HepG2 (cell line): ENCODE data around the gene ZNF154. TPM values are rescaled to one million over a fixed set of nuclear protein-coding genes. Genes with fewer than 3 reads are reported as not detected.

Source experiments
- ATAC-seq: fragments of 200-7000 bp; cut with Tn5 transposase; 3 replicates; pipeline ENCODE4 v1.9.1; 2020; ENCODE audit warnings: mild to moderate bottlenecking, moderate library complexity
- BruUV-seq: library from RNA; stranded (reverse); fragments of 400-500 nt; replicated peaks from 2 replicates; lab custom pipeline; 2021; lab: Mats Ljungman, UMichigan
- CTCF ChIA-PET: fragments of 300-600 bp; formaldehyde crosslinking; extraction: SDS; loops from one replicate; lab custom pipeline; 2021; ENCODE audit warnings: low total read pairs, inconsistent platforms, low intra/inter-chr PET ratio; lab: Yijun Ruan, JAX
- POLR2A ChIA-PET: fragments of 350-600 bp; sonication (Branson Sonifier 250); formaldehyde crosslinking; loops from one replicate; lab custom pipeline; 2020; ENCODE audit warnings: antibody characterized with exemption, inconsistent platforms; lab: Yijun Ruan, JAX
- DNase-seq: peaks from one replicate; pipeline ENCODE4 v3.0.0-alpha.2; 2015; ENCODE audit warnings: low spot score
- FAIRE-seq: peaks from 3 replicates; lab custom pipeline; 2011; peaks lifted over from hg19 to GRCh38; lab: Jason Lieb, UNC
- H2AFZ ChIP-seq: one replicate; pipeline ENCODE4 v1.6.1; 2011; ENCODE audit warnings: low read length, inconsistent platforms
- H3K27ac ChIP-seq: fragments of 300-600 bp; 3 replicates; pipeline ENCODE4 v1.8.0; 2011; ENCODE audit warnings: mixed run types, mild to moderate bottlenecking, mixed read lengths, low read length, inconsistent platforms; ENCODE audit not compliant: insufficient read depth; ENCODE audit errors: extremely low read length
- H3K27me3 ChIP-seq, 2 experiments: fragments of 200-600 bp in 1 of 2; 2 replicates in 1 of 2; 3 replicates in 1 of 2; pipeline versions ENCODE4 v1.6.0 to v1.8.0; 2011; ENCODE audit warnings: low read length in 2 of 2, mild to moderate bottlenecking in 2 of 2, moderate library complexity in 2 of 2, inconsistent platforms in 1 of 2; ENCODE audit not compliant: insufficient read depth in 2 of 2, control insufficient read depth in 1 of 2
- H3K36me3 ChIP-seq, 2 experiments: fragments of 200-600 bp in 1 of 2; replicated peaks in 1 of 2; 2 replicates in 1 of 2; 3 replicates in 1 of 2; pipeline versions ENCODE4 v1.5.1 to v1.8.0; 2011; ENCODE audit warnings: low read length in 2 of 2, inconsistent platforms in 1 of 2; ENCODE audit not compliant: insufficient read depth in 2 of 2, control insufficient read depth in 1 of 2
- H3K4me1 ChIP-seq: 2 replicates; pipeline ENCODE4 v1.5.1; 2012; ENCODE audit warnings: low read length, inconsistent platforms; ENCODE audit not compliant: insufficient read depth
- H3K4me2 ChIP-seq: 2 replicates; pipeline ENCODE4 v1.6.0; 2011; ENCODE audit warnings: low read depth, low read length, inconsistent platforms
- H3K4me3 ChIP-seq, 3 experiments: fragments of 200-600 bp in 1 of 3; sonication (generic), shearing (Covaris generic) in 1 of 3; replicated peaks in 1 of 3; 2 replicates each; pipeline ENCODE4 v1.5.1; 2011 to 2016; ENCODE audit warnings: low read length in 3 of 3, inconsistent platforms in 2 of 3, low read depth in 2 of 3, mild to moderate bottlenecking in 2 of 3, control low read depth in 1 of 3, mixed read lengths in 1 of 3; ENCODE audit not compliant: insufficient read depth in 1 of 3
- H3K79me2 ChIP-seq: one replicate; pipeline ENCODE4 v1.6.1; 2011; ENCODE audit warnings: low read length, inconsistent platforms; ENCODE audit not compliant: insufficient read depth
- H3K9ac ChIP-seq: 2 replicates; pipeline ENCODE4 v1.6.0; 2011; ENCODE audit warnings: mild to moderate bottlenecking, low read depth, low read length, inconsistent platforms; ENCODE audit not compliant: insufficient read depth
- H3K9me3 ChIP-seq: 2 replicates; pipeline ENCODE4 v1.5.1; 2012; ENCODE audit warnings: mild to moderate bottlenecking, low read length
- H4K20me1 ChIP-seq: 2 replicates; pipeline ENCODE4 v1.6.0; 2011; ENCODE audit warnings: inconsistent platforms, mild to moderate bottlenecking, low read length, moderate library complexity; ENCODE audit not compliant: insufficient read depth
- ASH2L ChIP-seq: fragments of 300-600, 200-600 bp; sonication (generic); IDR thresholded peaks from 2 replicates; pipeline ENCODE4 v1.7.0; 2017; ENCODE audit warnings: low read depth, mild to moderate bottlenecking, moderate library complexity, mixed read lengths, low read length; ENCODE audit not compliant: insufficient read length
- ATF1 ChIP-seq: IDR thresholded peaks from 2 replicates; pipeline ENCODE4 v1.6.1; 2016; ENCODE audit warnings: mild to moderate bottlenecking, control low read depth
- ATF4 ChIP-seq, 2 experiments: fragments of 450-650 bp in 1 of 2; sonication (generic) in 1 of 2; formaldehyde crosslinking; IDR thresholded peaks; 2 replicates each; pipeline versions ENCODE4 v1.5.0 to v1.8.0; 2020 to 2022; ENCODE audit warnings: mild to moderate bottlenecking in 1 of 2, missing genetic modification reagents in 1 of 2
- ERF ChIP-seq: IDR thresholded peaks from 2 replicates; pipeline ENCODE4 v1.6.1; 2018; ENCODE audit warnings: missing biosample characterization, missing genetic modification reagents
- HMGXB4 ChIP-seq, 2 experiments: sonication (generic) in 1 of 2; formaldehyde crosslinking in 1 of 2; IDR thresholded peaks; 2 replicates each; pipeline versions ENCODE4 v1.4.0 to v1.6.1; 2018 to 2020; ENCODE audit warnings: missing genetic modification reagents in 2 of 2, borderline replicate concordance in 1 of 2, low read depth in 1 of 2, mild to moderate bottlenecking in 1 of 2, missing biosample characterization in 1 of 2
- HNF4A ChIP-seq: sonication (generic); formaldehyde crosslinking; IDR thresholded peaks from 2 replicates; pipeline ENCODE4 v1.4.0; 2020; ENCODE audit warnings: missing genetic modification reagents
- JDP2 ChIP-seq: sonication (generic); formaldehyde crosslinking; IDR thresholded peaks from 2 replicates; pipeline ENCODE4 v1.8.1; 2022; ENCODE audit warnings: missing genetic modification reagents, borderline replicate concordance
- MIER2 ChIP-seq: IDR thresholded peaks from 2 replicates; pipeline ENCODE4 v1.6.1; 2016; ENCODE audit warnings: missing biosample characterization, missing genetic modification reagents
- MYPOP ChIP-seq: sonication (generic); formaldehyde crosslinking; IDR thresholded peaks from 2 replicates; pipeline ENCODE4 v1.8.1; 2023; ENCODE audit warnings: mild to moderate bottlenecking, moderate library complexity, missing genetic modification reagents
- PTBP1 ChIP-seq: fragments of 200-400 bp; formaldehyde crosslinking; IDR thresholded peaks from 2 replicates; pipeline ENCODE4 v1.6.1; 2018; ENCODE audit warnings: low read length, low read depth; ENCODE audit not compliant: poor library complexity, severe bottlenecking
- SOX6 ChIP-seq, 2 experiments: fragments of 450-650 bp in 1 of 2; sonication (generic) in 1 of 2; formaldehyde crosslinking in 1 of 2; IDR thresholded peaks; 2 replicates each; pipeline versions ENCODE4 v1.4.0 to v1.6.1; 2017 to 2020; ENCODE audit warnings: antibody characterized with exemption in 1 of 2, mild to moderate bottlenecking in 1 of 2, missing genetic modification reagents in 1 of 2
- SP2 ChIP-seq: sonication (generic); formaldehyde crosslinking; IDR thresholded peaks from 2 replicates; pipeline ENCODE4 v1.5.1; 2020; ENCODE audit warnings: mild to moderate bottlenecking, missing genetic modification reagents
- TCF7L2 ChIP-seq: IDR thresholded peaks from 2 replicates; pipeline ENCODE4 v1.6.1; 2011; ENCODE audit warnings: mild to moderate bottlenecking, low read depth, low read length, moderate library complexity
- TEAD2 ChIP-seq: sonication (generic); formaldehyde crosslinking; IDR thresholded peaks from 2 replicates; pipeline ENCODE4 v1.9.0; 2021; ENCODE audit warnings: missing genetic modification reagents
- ZBTB8A ChIP-seq: sonication (generic); formaldehyde crosslinking; IDR thresholded peaks from 2 replicates; pipeline ENCODE4 v1.4.0; 2020; ENCODE audit warnings: mild to moderate bottlenecking, low read depth, missing genetic modification reagents, borderline replicate concordance
- ZFP36L2 ChIP-seq: sonication (generic); formaldehyde crosslinking; IDR thresholded peaks from 2 replicates; pipeline ENCODE4 v1.4.0; 2020; ENCODE audit warnings: missing genetic modification reagents
- ZFP90 ChIP-seq: sonication (generic); formaldehyde crosslinking; IDR thresholded peaks from 2 replicates; pipeline ENCODE4 v1.8.0; 2022; ENCODE audit warnings: missing genetic modification reagents, mild to moderate bottlenecking, inconsistent platforms, borderline replicate concordance
- ZNF629 ChIP-seq: sonication (generic); formaldehyde crosslinking; conservative IDR thresholded peaks from 2 replicates; pipeline ENCODE4 v1.5.0; 2020; ENCODE audit warnings: missing genetic modification reagents
- ZSCAN22 ChIP-seq: sonication (generic); formaldehyde crosslinking; IDR thresholded peaks from 2 replicates; pipeline ENCODE4 v1.4.0; 2020; ENCODE audit warnings: mild to moderate bottlenecking, missing genetic modification reagents
- WGBS: methylation state at CpG from one replicate; pipeline ENCODE4 v1.1.6; 2017; ENCODE audit warnings: low lambda C conversion rate; 5-methylcytosine and 5-hydroxymethylcytosine counted together
- in situ Hi-C: cut with HindIII; loops from 2 replicates; pipeline ENCODE4 v1.10.0; 2017; ENCODE audit warnings: low pct_unique_long_range_greater_than_20kb; ENCODE audit not compliant: extremely low pct_ligation_motif_present
- intact Hi-C: fragments of 100-400 bp; cut with micrococcal nuclease; formaldehyde crosslinking; loops from one replicate; pipeline ENCODE4 v1.10.0; 2022; ENCODE audit not compliant: unreplicated experiment
- polyA plus RNA-seq, 8 experiments: library from polyadenylated mRNA; depleted of rRNA in 3 of 8; stranded (reverse) in 7 of 8; unstranded in 1 of 8; fragments of >200 nt; fragmentation: Illumina TruSeq in 4 of 8; extraction: Trizol in 4 of 8; gene quantifications; 2 replicates each; pipeline versions ENCODE4 v1.2.1 to v1.2.3, GENCODE V29; 2011 to 2016; ENCODE audit warnings: low read depth in 4 of 8, missing spikeins in 1 of 8, mixed read lengths in 1 of 8; ENCODE audit not compliant: insufficient read depth in 1 of 8
- total RNA-seq, 5 experiments: library from RNA; depleted of rRNA; stranded (reverse); fragments of >200 nt; fragmentation: Illumina TruSeq; extraction: Trizol; gene quantifications; 2 replicates each; pipeline ENCODE4 v1.2.3, GENCODE V29; 2016; ENCODE audit warnings: low read depth in 1 of 5

Gene ZNF154
- total and polyA plus RNA-seq, 2 of the 13 experiments (the other 11 are each of a cell fraction or from before 2014, with no cell fraction given) = not detected

GRCh38 chr19:57672466-57672865 is 36.5 kb downstream of the ZNF154 start:
- no peak overlapping the region for H3K4me3 ChIP-seq
- WGBS = 38% methylated on average over 4 of the region's 4 CpGs
- H4K20me1 ChIP-seq = no peaks in the 10 kb centered on the region
- H3K27me3 ChIP-seq = no peaks in the 10 kb centered on the region; a peak in 1 of 5 replicates
- no peak overlapping the region for H3K9ac ChIP-seq
- intact Hi-C loops (no loop called here), in situ Hi-C loops (no loop called here)
- DNase-seq (no peak), ATAC-seq (no peak), FAIRE-seq (no peak)
- TF ChIP-seq JDP2 (no peak), TEAD2 (no peak), ZFP36L2 (CRISPR knock-in tag) (no peak), ERF (no peak), SP2 (CRISPR knock-in tag) (no peak), ZNF629 (no peak), ZSCAN22 (CRISPR knock-in tag) (no peak), HNF4A (CRISPR knock-in tag) (no peak), ZBTB8A (CRISPR knock-in tag) (no peak), HMGXB4 (CRISPR knock-in tag; IDR thresholded peaks at IDR 0.05; ENCODE audit: borderline replicate concordance in 1 of 2, low read depth in 1 of 2) (no peak), ATF4 (CRISPR knock-in tag; IDR thresholded peaks at IDR 0.05) (no peak), SOX6 (IDR thresholded peaks at IDR 0.05) (no peak), SOX6 (CRISPR knock-in tag; IDR thresholded peaks at IDR 0.05) (no peak), ZFP90 (CRISPR knock-in tag) (no peak), MYPOP (CRISPR knock-in tag) (no peak), PTBP1 (no peak), TCF7L2 (no peak), ASH2L (no peak), ATF1 (CRISPR knock-in tag) (no peak), MIER2 (CRISPR knock-in tag) (no peak)
- POLR2A ChIA-PET = interaction anchor here (1.8 kb wide), 1 partner anchor 8 kb away, joined by 6 read pairs; no protein-coding TSS in a partner anchor
- BruUV-seq = no TSS peak
- H3K4me2 ChIP-seq = no peak overlapping the region
- H3K4me1 ChIP-seq = no peaks in the 10 kb centered on the region
- no peaks in the 10 kb centered on the region for H3K36me3 ChIP-seq
- H3K27ac ChIP-seq = no peak overlapping the region
- no peaks in the 10 kb centered on the region for H3K79me2 ChIP-seq
- CTCF ChIA-PET = no interaction called here
- no peak overlapping the region for H2AFZ ChIP-seq
- no peaks in the 10 kb centered on the region for H3K9me3 ChIP-seq
